H1 (cell line): ENCODE data around the gene MMP17.

Source experiments
- CREB1 ChIP-seq: IDR thresholded peaks from 2 replicates; pipeline ENCODE4 v1.6.1; 2012; ENCODE audit warnings: inconsistent platforms
- CTCF ChIP-seq, 3 experiments: IDR thresholded peaks; 1 replicate in 2 of 3; 2 replicates in 1 of 3; pipeline versions ENCODE4 v1.5.1 to v1.6.1; 2011; ENCODE audit warnings: low read length in 3 of 3, mild to moderate bottlenecking in 3 of 3, inconsistent platforms in 2 of 3, low read depth in 1 of 3, moderate library complexity in 1 of 3; ENCODE audit not compliant: insufficient read depth in 1 of 3; ENCODE audit errors: control extremely low read depth in 1 of 3
- EP300 ChIP-seq, 2 experiments: IDR thresholded peaks; 1 replicate in 1 of 2; 2 replicates in 1 of 2; pipeline ENCODE4 v1.6.1; 2011 to 2012; ENCODE audit warnings: low read depth in 2 of 2, low read length in 2 of 2, mild to moderate bottlenecking in 2 of 2, borderline replicate concordance in 1 of 2, inconsistent platforms in 1 of 2, moderate library complexity in 1 of 2
- MAX ChIP-seq: IDR thresholded peaks from 2 replicates; pipeline ENCODE4 v1.6.1; 2012; ENCODE audit warnings: inconsistent platforms
- POLR2A ChIP-seq, 2 experiments: IDR thresholded peaks; 1 replicate in 1 of 2; 2 replicates in 1 of 2; pipeline ENCODE4 v1.6.1; 2011; ENCODE audit warnings: low read depth in 2 of 2, low read length in 2 of 2, mild to moderate bottlenecking in 2 of 2; ENCODE audit errors: control extremely low read depth in 1 of 2
- POLR2AphosphoS5 ChIP-seq: IDR thresholded peaks from 2 replicates; pipeline ENCODE4 v1.6.1; 2011; ENCODE audit warnings: low read depth, low read length
- SP2 ChIP-seq: IDR thresholded peaks from 2 replicates; pipeline ENCODE4 v1.6.1; 2012; ENCODE audit warnings: mild to moderate bottlenecking, low read length, inconsistent platforms
- YY1 ChIP-seq: IDR thresholded peaks from 2 replicates; pipeline ENCODE4 v1.6.1; 2011; ENCODE audit warnings: low read depth, mild to moderate bottlenecking, low read length
- ZNF274 ChIP-seq: IDR thresholded peaks from 2 replicates; pipeline ENCODE4 v1.7.0; 2012; ENCODE audit warnings: low read length, borderline replicate concordance; ENCODE audit errors: extremely low read depth

DNA sequence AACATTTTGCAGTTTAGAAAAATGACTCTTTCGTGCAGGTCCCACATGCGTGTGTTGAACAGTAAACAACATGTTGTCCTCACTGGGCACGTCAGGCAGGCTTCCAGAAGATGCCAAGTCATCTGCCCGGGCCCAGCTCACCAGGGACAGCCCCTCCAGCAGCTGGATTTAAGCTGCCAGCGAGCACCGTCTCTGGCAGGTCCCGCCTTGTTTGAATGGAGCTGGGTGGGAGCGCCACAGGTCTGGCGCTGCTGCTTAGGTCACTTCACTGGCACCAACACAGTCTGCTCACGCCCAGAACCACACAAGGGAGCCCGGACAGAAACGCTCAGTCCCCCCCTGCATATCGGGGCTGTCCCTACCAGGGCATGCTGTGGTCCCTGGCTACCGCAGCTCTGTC is 33.1 kb upstream of the MMP17 start:
- no peak for TF ChIP-seq POLR2AphosphoS5
- no peak for TF ChIP-seq POLR2A (IDR thresholded peaks at IDR 0.05; ENCODE audit: control extremely low read depth in 1 of 2, low read depth in 2 of 2, low read length in 2 of 2)
- TF ChIP-seq EP300 (IDR thresholded peaks at IDR 0.05; ENCODE audit: borderline replicate concordance in 1 of 2, low read depth in 2 of 2, low read length in 2 of 2), result no peak
- no peak for TF ChIP-seq CTCF (IDR thresholded peaks at IDR 0.05; ENCODE audit: control extremely low read depth in 1 of 3, insufficient read depth in 1 of 3, low read depth in 1 of 3, low read length in 3 of 3)
- no peak for TF ChIP-seq CREB1
- no peak for TF ChIP-seq SP2
- no peak for TF ChIP-seq ZNF274
- no peak for TF ChIP-seq MAX
- TF ChIP-seq YY1, result no peak
